Smooth muscle cell (in vitro differentiated cells): ENCODE measurements around the gene RAD51B. TPM values are rescaled to one million over a fixed set of nuclear protein-coding genes. Genes with fewer than 3 reads are reported as not detected.

ENCODE experiments used
- DNase-seq: peaks from one replicate; lab custom pipeline; 2025; ENCODE audit not compliant: unreplicated experiment; lab: John Stamatoyannopoulos, UW
- H2AFZ ChIP-seq: fragments of 200-600 bp; sonication (generic); 2 replicates; pipeline ENCODE4 v1.6.0; 2016; ENCODE audit warnings: antibody characterized with exemption, low read depth, mild to moderate bottlenecking
- H3F3A ChIP-seq: fragments of 200-600 bp; sonication (generic); 2 replicates; pipeline ENCODE4 v1.6.0; 2017; ENCODE audit warnings: antibody characterized with exemption, low read depth
- H3K27ac ChIP-seq: fragments of 200-600 bp; sonication (generic); 2 replicates; pipeline ENCODE4 v1.5.1; 2016; ENCODE audit warnings: low read depth, mild to moderate bottlenecking
- H3K27me3 ChIP-seq: fragments of 200-600 bp; sonication (generic); 2 replicates; pipeline ENCODE4 v1.6.1; 2016; ENCODE audit warnings: low read depth, mild to moderate bottlenecking
- H3K36me3 ChIP-seq: fragments of 200-600 bp; sonication (generic); 2 replicates; pipeline ENCODE4 v1.5.1; 2016; ENCODE audit warnings: low read depth
- H3K4me1 ChIP-seq: fragments of 200-600 bp; sonication (generic); 2 replicates; pipeline ENCODE4 v1.5.1; 2016; ENCODE audit warnings: low read depth
- H3K4me2 ChIP-seq: fragments of 200-600 bp; sonication (generic); 2 replicates; pipeline ENCODE4 v1.6.0; 2016; ENCODE audit warnings: mild to moderate bottlenecking
- H3K4me3 ChIP-seq: fragments of 200-600 bp; sonication (generic); 2 replicates; pipeline ENCODE4 v1.5.1; 2016; ENCODE audit warnings: mild to moderate bottlenecking
- H3K79me2 ChIP-seq: fragments of 200-600 bp; sonication (generic); 2 replicates; pipeline ENCODE4 v1.6.0; 2016; ENCODE audit warnings: low read depth, mild to moderate bottlenecking
- H3K9ac ChIP-seq: fragments of 200-600 bp; sonication (generic); 2 replicates; pipeline ENCODE4 v1.6.0; 2016; ENCODE audit warnings: low read depth
- H3K9me3 ChIP-seq: fragments of 200-600 bp; sonication (generic); replicated peaks from 2 replicates; pipeline ENCODE4 v1.5.1; 2016; ENCODE audit warnings: low read depth
- H4K20me1 ChIP-seq: fragments of 200-600 bp; sonication (generic); 2 replicates; pipeline ENCODE4 v1.6.0; 2016; ENCODE audit warnings: low read depth
- WGBS: methylation state at CpG from one replicate; pipeline ENCODE4 v1.1.7; 2016; ENCODE audit warnings: low lambda C conversion rate; 5-methylcytosine and 5-hydroxymethylcytosine counted together
- polyA plus RNA-seq: library from polyadenylated mRNA; unstranded; fragments of >200 nt; fragmentation: Nextera tagmentation; extraction: Ambion mirVana; gene quantifications from 2 replicates; pipeline ENCODE4 v1.2.1, GENCODE V29; 2016
- total RNA-seq: library from RNA; depleted of rRNA; stranded (reverse); fragments of >200 nt; gene quantifications from 2 replicates; pipeline ENCODE4 v1.2.3, GENCODE V29; 2014
- TF ChIP-seq, protein P1 (sequence below): fragments of 200-600 bp; sonication (generic); IDR thresholded peaks from 2 replicates; pipeline ENCODE4 v1.5.1; 2017; ENCODE audit warnings: borderline replicate concordance, mild to moderate bottlenecking, antibody characterized with exemption; ENCODE audit not compliant: insufficient read depth, poor library complexity, severe bottlenecking

Gene RAD51B
- total and polyA plus RNA-seq, 2 experiments from 2014 or later = 4.6 to 5.3 TPM

DNA sequence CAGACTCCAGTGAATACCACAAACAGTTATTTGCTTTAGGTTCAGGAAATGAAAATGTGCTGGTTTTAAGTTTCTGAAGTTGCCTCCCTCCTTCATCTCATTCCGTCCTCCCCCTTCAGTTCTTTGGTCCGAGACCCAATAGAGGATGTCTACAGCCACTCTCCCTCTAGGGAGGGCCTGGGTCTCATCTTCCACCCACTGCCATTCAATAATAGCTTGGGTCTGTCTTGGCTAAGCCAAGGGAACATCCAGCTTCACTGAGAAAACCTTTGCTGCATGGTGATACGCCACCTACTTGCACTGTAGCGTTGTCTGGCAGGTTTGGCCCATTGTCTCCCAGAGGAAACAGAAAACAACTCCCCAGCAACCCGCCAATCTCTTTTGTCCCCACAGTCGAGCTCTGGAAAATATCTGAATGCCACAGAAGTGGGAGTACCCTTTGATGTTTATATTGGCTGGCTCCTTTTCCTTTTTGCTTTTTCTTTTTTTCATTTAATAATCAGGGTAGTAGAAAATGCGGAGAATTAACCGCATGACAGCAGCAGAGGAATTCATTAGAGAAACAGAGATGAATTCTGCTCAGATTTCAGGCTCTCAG, 380.1 kb downstream of the RAD51B start:
- TF ChIP-seq, protein P1, sequence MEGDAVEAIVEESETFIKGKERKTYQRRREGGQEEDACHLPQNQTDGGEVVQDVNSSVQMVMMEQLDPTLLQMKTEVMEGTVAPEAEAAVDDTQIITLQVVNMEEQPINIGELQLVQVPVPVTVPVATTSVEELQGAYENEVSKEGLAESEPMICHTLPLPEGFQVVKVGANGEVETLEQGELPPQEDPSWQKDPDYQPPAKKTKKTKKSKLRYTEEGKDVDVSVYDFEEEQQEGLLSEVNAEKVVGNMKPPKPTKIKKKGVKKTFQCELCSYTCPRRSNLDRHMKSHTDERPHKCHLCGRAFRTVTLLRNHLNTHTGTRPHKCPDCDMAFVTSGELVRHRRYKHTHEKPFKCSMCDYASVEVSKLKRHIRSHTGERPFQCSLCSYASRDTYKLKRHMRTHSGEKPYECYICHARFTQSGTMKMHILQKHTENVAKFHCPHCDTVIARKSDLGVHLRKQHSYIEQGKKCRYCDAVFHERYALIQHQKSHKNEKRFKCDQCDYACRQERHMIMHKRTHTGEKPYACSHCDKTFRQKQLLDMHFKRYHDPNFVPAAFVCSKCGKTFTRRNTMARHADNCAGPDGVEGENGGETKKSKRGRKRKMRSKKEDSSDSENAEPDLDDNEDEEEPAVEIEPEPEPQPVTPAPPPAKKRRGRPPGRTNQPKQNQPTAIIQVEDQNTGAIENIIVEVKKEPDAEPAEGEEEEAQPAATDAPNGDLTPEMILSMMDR = no peak
- no peak for DNase-seq
- Histone ChIP-seq H4K20me1 (no peaks in the 10 kb centered on the region), H3K9me3 (no peaks in the 10 kb centered on the region), H3K4me1 (peaks cover 29% of the 10 kb centered on the region), H3K79me2 (no peaks in the 10 kb centered on the region), H3K4me3 (peak overlapping the region; percentile 10), H3K36me3 (no peaks in the 10 kb centered on the region), H2AFZ (peak overlapping the region; percentile 81), H3K4me2 (peak overlapping the region; percentile 70), H3K27me3 (no peaks in the 10 kb centered on the region), H3K9ac (peak overlapping the region; percentile 33), H3K27ac (peak overlapping the region; percentile 92), H3F3A (peaks cover 16% of the 10 kb centered on the region)
- WGBS = 39% methylated on average over 8 of the region's 8 CpGs

- no peak for DNase-seq
- H3K4me2 ChIP-seq = no peak overlapping the region
- no peaks in the 10 kb centered on the region for H4K20me1 ChIP-seq
- H3K79me2 ChIP-seq = peaks cover 5% of the 10 kb centered on the region
- TF ChIP-seq, protein P1 = no peak
- H3K4me3 ChIP-seq = no peak overlapping the region
- H3K9me3 ChIP-seq = no peaks in the 10 kb centered on the region
- peaks cover 18% of the 10 kb centered on the region for H3F3A ChIP-seq
- peaks cover 15% of the 10 kb centered on the region for H3K4me1 ChIP-seq
- no peak overlapping the region for H3K9ac ChIP-seq
- H3K27me3 ChIP-seq = no peaks in the 10 kb centered on the region
- H3K27ac ChIP-seq = no peak overlapping the region
- H2AFZ ChIP-seq = no peak overlapping the region
- H3K36me3 ChIP-seq = no peaks in the 10 kb centered on the region
These were observed 384.3 kb downstream of the RAD51B start for GRCh38 chr14:68203871-68204270.

DNA sequence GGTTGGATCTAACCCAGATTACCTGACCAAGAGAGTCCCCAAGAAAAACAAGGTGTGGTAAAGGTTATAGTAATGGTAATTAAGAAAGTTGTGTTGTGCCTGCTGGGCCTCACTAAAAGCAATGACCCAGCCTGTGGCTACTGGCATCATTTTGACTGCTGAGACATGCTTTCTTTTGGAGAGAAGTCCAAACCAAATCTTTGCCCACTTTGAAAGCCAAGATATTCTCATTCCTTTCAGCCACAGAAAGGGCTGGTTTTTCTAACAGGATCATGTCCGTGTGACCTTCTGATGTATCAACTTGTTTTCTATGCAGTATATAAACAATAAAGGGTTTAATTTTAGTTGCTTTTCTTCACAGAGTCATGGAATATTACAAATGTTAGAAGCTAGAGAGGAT, 388.6 kb downstream of the RAD51B start:
- H3K79me2 ChIP-seq = peaks cover 5% of the 10 kb centered on the region
- H3K27ac ChIP-seq = peak overlapping the region; percentile 55
- no peak overlapping the region for H3K4me3 ChIP-seq
- TF ChIP-seq, protein P1 = no peak
- DNase-seq = no peak
- H3K27me3 ChIP-seq = no peaks in the 10 kb centered on the region
- no peak overlapping the region for H2AFZ ChIP-seq
- peak overlapping the region; percentile 12 for H3K4me2 ChIP-seq
- WGBS = 38% methylated on average over 1 of the region's 1 CpG
- H3K9ac ChIP-seq = no peak overlapping the region
- H3F3A ChIP-seq = peaks cover 12% of the 10 kb centered on the region
- peaks cover 10% of the 10 kb centered on the region for H3K4me1 ChIP-seq
- no peaks in the 10 kb centered on the region for H3K36me3 ChIP-seq
- no peaks in the 10 kb centered on the region for H3K9me3 ChIP-seq
- H4K20me1 ChIP-seq = no peaks in the 10 kb centered on the region
